HUES64 (cell line): ENCODE results near the gene MAP6.

Source experiments
- H3K27ac ChIP-seq: 2 replicates; pipeline ENCODE4 v1.7.0; 2013; ENCODE audit warnings: low read depth, low read length, inconsistent platforms
- H3K27me3 ChIP-seq: 2 replicates; pipeline ENCODE4 v1.6.1; 2013; ENCODE audit warnings: mild to moderate bottlenecking, low read length; ENCODE audit not compliant: insufficient read depth
- H3K36me3 ChIP-seq: 2 replicates; pipeline ENCODE4 v1.6.1; 2013; ENCODE audit warnings: mild to moderate bottlenecking, low read length; ENCODE audit not compliant: insufficient read depth
- H3K4me1 ChIP-seq: 2 replicates; pipeline ENCODE4 v1.6.1; 2013; ENCODE audit warnings: mild to moderate bottlenecking, low read length, moderate library complexity; ENCODE audit not compliant: insufficient read depth
- H3K4me3 ChIP-seq: 2 replicates; pipeline ENCODE4 v1.5.1; 2013; ENCODE audit warnings: mild to moderate bottlenecking, low read length, moderate library complexity
- H3K9ac ChIP-seq: 2 replicates; pipeline ENCODE4 v1.6.1; 2013; ENCODE audit warnings: mild to moderate bottlenecking, low read depth, low read length
- H3K9me3 ChIP-seq: 2 replicates; pipeline ENCODE4 v1.6.1; 2013; ENCODE audit warnings: low read depth, low read length; ENCODE audit not compliant: insufficient read depth
- WGBS: fragments of 150-250, 120-280 bp; methylation state at CpG from one replicate; pipeline ENCODE4 v1.1.7; 2013; ENCODE audit warnings: missing lambda C conversion rate; 5-methylcytosine and 5-hydroxymethylcytosine counted together

Gene MAP6

GRCh38 chr11:75558939-75559843 is 109.6 kb downstream of the MAP6 start:
- WGBS, result 41% methylated on average over 8 of the region's 8 CpGs
- Histone ChIP-seq H3K4me1 (peaks cover 50% of the 10 kb centered on the region), H3K9ac (peak overlapping the region; percentile 38), H3K36me3 (peaks cover 5% of the 10 kb centered on the region), H3K27me3 (no peaks in the 10 kb centered on the region), H3K27ac (peak overlapping the region; percentile 70), H3K9me3 (no peaks in the 10 kb centered on the region), H3K4me3 (no peak overlapping the region)

GRCh38 chr11:75557666-75558494 is 111.0 kb downstream of the MAP6 start:
- Histone ChIP-seq H3K4me3 (no peak overlapping the region), H3K9me3 (no peaks in the 10 kb centered on the region), H3K27me3 (no peaks in the 10 kb centered on the region), H3K27ac (peak overlapping the region; percentile 12; the same call in 1 of the 2 replicates), H3K9ac (no peak overlapping the region), H3K36me3 (no peaks in the 10 kb centered on the region), H3K4me1 (peaks cover 46% of the 10 kb centered on the region)
- WGBS, result 84% methylated on average over 16 of the region's 17 CpGs

- no peaks in the 10 kb centered on the region for H3K36me3 ChIP-seq
- whole genome bisulfite sequencing, result 93% methylated on average over 3 of the region's 3 CpGs
- H3K4me1 ChIP-seq, result peaks cover 46% of the 10 kb centered on the region
- H3K9ac ChIP-seq, result no peak overlapping the region
- no peaks in the 10 kb centered on the region for H3K9me3 ChIP-seq
- H3K27ac ChIP-seq, result no peak overlapping the region
- H3K4me3 ChIP-seq, result no peak overlapping the region
- no peaks in the 10 kb centered on the region for H3K27me3 ChIP-seq
Measured at GRCh38 chr11:75556275-75556674, 112.6 kb downstream of the MAP6 start.

GRCh38 chr11:75555079-75555811 is 113.6 kb downstream of the MAP6 start:
- Histone ChIP-seq H3K27ac (peak overlapping the region; percentile 70; the same call in 1 of the 2 replicates), H3K4me3 (no peak overlapping the region), H3K27me3 (no peaks in the 10 kb centered on the region), H3K9me3 (no peaks in the 10 kb centered on the region), H3K4me1 (peaks cover 36% of the 10 kb centered on the region), H3K36me3 (no peaks in the 10 kb centered on the region), H3K9ac (peak overlapping the region; percentile 42; the same call in 1 of the 2 replicates)
- 89% methylated on average over 12 of the region's 12 CpGs for WGBS

- Histone ChIP-seq H3K27ac (peak overlapping the region; percentile 70), H3K9me3 (no peaks in the 10 kb centered on the region), H3K4me3 (no peak overlapping the region), H3K9ac (peak overlapping the region; percentile 48), H3K36me3 (no peaks in the 10 kb centered on the region), H3K4me1 (peaks cover 29% of the 10 kb centered on the region), H3K27me3 (no peaks in the 10 kb centered on the region)
- 56% methylated on average over 21 of the region's 21 CpGs for WGBS
Measured at GRCh38 chr11:75554258-75555022, 114.4 kb downstream of the MAP6 start.

GRCh38 chr11:75553889-75554257 is 115.0 kb downstream of the MAP6 start:
- H3K9ac ChIP-seq, result peak overlapping the region; percentile 48
- H3K27ac ChIP-seq, result peak overlapping the region; percentile 70
- H3K27me3 ChIP-seq, result no peaks in the 10 kb centered on the region
- H3K4me1 ChIP-seq, result peaks cover 24% of the 10 kb centered on the region
- H3K4me3 ChIP-seq, result no peak overlapping the region
- no peaks in the 10 kb centered on the region for H3K36me3 ChIP-seq
- WGBS, result 73% methylated on average over 1 of the region's 1 CpG
- H3K9me3 ChIP-seq, result no peaks in the 10 kb centered on the region

GRCh38 chr11:75553182-75553581 is 115.7 kb downstream of the MAP6 start:
- Histone ChIP-seq H3K9ac (no peak overlapping the region), H3K4me3 (no peak overlapping the region), H3K27ac (no peak overlapping the region), H3K4me1 (peaks cover 17% of the 10 kb centered on the region), H3K36me3 (no peaks in the 10 kb centered on the region), H3K27me3 (no peaks in the 10 kb centered on the region), H3K9me3 (no peaks in the 10 kb centered on the region)
- 94% methylated on average over 6 of the region's 6 CpGs for WGBS

GRCh38 chr11:75549370-75549958 is 119.4 kb downstream of the MAP6 start:
- no peaks in the 10 kb centered on the region for H3K27me3 ChIP-seq
- H3K27ac ChIP-seq, result no peak overlapping the region
- H3K36me3 ChIP-seq, result no peaks in the 10 kb centered on the region
- peaks cover 9% of the 10 kb centered on the region; the same call in 1 of the 2 replicates for H3K4me1 ChIP-seq
- no peaks in the 10 kb centered on the region for H3K9me3 ChIP-seq
- WGBS, result 96% methylated on average over 5 of the region's 5 CpGs
- H3K4me3 ChIP-seq, result no peak overlapping the region
- H3K9ac ChIP-seq, result no peak overlapping the region

GRCh38 chr11:75548595-75549272 is 120.1 kb downstream of the MAP6 start:
- WGBS, result 95% methylated on average over 8 of the region's 8 CpGs
- H3K9me3 ChIP-seq, result no peaks in the 10 kb centered on the region
- 0 out of 2 replicates have a peak, but pooled peaks cover 4% of the 10 kb centered on the region for H3K4me1 ChIP-seq
- H3K36me3 ChIP-seq, result no peaks in the 10 kb centered on the region
- H3K27me3 ChIP-seq, result no peaks in the 10 kb centered on the region
- H3K9ac ChIP-seq, result no peak overlapping the region
- no peak overlapping the region for H3K4me3 ChIP-seq
- no peak overlapping the region for H3K27ac ChIP-seq
